Activated CD8-positive, alpha-beta memory T cell treated with anti-CD3 and anti-CD28 coated beads for 36 hours (primary cell): ENCODE results near the gene PSPC1. TPM values are rescaled to one million over a fixed set of nuclear protein-coding genes. Genes with fewer than 3 reads are reported as not detected.
"Not testable (repeated sequence)": the region's sequence is repeated elsewhere in the genome, so short reads cannot be mapped to it uniquely, and the experiment has no call there.

Experiments used
- CTCF ChIA-PET: fragments of 350-600 bp; sonication (Branson Sonifier 250); formaldehyde crosslinking; loops from one replicate; lab custom pipeline; 2021; ENCODE audit warnings: antibody characterized with exemption; lab: Charles Lee
- POLR2A ChIA-PET: fragments of 350-600 bp; sonication (Branson Sonifier 250); formaldehyde crosslinking; loops from one replicate; lab custom pipeline; 2021; ENCODE audit warnings: antibody characterized with exemption; lab: Charles Lee
- total RNA-seq, 2 experiments: library from RNA; stranded (reverse); gene quantifications; one replicate each; pipeline ENCODE4 v1.2.3, GENCODE V29; 2021

Gene PSPC1, protein sequence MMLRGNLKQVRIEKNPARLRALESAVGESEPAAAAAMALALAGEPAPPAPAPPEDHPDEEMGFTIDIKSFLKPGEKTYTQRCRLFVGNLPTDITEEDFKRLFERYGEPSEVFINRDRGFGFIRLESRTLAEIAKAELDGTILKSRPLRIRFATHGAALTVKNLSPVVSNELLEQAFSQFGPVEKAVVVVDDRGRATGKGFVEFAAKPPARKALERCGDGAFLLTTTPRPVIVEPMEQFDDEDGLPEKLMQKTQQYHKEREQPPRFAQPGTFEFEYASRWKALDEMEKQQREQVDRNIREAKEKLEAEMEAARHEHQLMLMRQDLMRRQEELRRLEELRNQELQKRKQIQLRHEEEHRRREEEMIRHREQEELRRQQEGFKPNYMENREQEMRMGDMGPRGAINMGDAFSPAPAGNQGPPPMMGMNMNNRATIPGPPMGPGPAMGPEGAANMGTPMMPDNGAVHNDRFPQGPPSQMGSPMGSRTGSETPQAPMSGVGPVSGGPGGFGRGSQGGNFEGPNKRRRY
- total RNA-seq = 10 to 100 TPM; 88.7 to 91.9 TPM

DNA sequence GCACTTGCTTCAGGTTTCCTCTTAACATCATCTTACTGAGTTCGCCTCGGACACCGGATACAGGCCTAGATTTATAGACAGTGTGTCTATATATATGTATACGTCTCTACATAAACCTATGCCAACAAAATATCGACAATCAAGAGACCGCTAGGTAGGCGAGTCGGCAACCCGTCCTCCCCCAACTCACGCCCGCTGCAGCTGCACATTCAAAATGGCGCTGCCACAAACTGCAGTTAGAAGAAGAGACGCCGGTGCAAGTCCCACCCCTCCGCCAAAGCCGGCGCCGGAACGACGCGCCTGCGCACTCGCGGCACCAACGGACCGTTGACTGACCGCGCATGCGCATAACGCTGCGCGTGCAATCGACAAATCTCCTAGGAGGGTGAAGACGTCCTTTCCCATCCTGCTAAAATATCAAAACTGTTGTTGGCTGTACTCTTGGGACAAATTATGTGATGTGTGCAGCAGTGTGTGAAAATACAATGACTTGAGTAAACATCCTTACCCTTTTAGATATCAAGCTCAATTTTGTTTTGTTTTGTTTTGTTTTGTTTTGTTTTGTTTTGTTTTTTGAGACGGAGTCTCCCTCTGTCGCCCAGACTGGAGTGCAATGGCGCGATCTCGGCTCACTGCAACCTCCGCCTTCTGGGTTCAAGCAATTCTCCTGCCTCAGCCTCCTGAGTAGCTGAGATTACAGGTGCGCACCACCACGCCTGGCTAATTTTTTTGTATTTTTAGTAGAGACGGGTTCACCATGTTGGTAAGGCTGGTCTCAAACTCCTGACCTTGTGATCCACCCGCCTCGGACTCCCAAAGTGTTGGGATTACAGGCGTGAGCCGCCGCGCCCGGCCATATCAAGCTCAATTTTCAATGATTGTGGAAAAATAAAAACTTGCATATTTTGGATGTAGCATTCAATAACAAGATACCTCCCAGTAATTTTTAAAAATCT, at the start of gene PSPC1:
PSPC1 (minus strand) TSS at position 219 of the 956 bp plus-strand sequence; CDS start at position 31, 188 bp downstream.
- POLR2A ChIA-PET = interaction anchor here (0.9 to 1.6 kb wide), 5 partner anchors 36 to 85 kb away, joined by 3 to 6 read pairs (median 5); partner anchors contain the start of gene ZMYM5
- CTCF ChIA-PET = not testable (repeated sequence)

- CTCF ChIA-PET = no interaction called here
- POLR2A ChIA-PET = no interaction called here
These were observed 39.9 kb upstream of the PSPC1 start for GRCh38 chr13:19822673-19823072.

DNA sequence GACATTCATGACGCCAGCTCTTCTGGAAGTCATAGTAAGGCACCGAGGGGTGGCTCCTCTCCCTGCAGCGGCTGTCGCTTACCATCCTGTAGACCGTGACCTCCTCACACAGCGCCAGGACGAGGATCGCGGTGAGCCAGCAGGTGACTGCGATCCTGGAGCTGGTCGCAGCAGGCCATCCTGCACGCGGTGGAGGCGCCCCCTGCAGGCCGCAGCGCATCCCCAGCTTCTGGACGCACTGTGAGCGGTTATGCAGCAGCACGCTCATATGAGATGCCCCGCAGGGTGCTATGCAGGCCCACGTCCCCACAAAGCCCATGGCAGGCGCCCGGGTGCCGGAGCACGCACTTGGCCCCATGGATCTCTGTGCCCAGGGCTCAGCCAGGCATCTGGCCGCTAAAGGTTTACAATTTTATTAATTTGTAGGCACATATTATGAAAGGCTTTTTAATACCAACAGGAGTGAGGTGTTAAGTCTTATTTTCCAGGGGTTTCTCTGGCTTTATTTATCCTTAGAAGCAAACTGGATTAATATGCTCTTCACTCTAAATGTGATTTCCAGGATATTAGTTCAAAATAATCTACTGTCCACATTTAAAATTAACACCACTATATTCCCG, 35.6 kb upstream of the PSPC1 start:
- ChIA-PET CTCF (interaction anchor here (0.7 to 1.6 kb wide), 3 partner anchors 11 to 145 kb away, joined by 3 read pairs; no protein-coding TSS in a partner anchor), POLR2A (no interaction called here)

DNA sequence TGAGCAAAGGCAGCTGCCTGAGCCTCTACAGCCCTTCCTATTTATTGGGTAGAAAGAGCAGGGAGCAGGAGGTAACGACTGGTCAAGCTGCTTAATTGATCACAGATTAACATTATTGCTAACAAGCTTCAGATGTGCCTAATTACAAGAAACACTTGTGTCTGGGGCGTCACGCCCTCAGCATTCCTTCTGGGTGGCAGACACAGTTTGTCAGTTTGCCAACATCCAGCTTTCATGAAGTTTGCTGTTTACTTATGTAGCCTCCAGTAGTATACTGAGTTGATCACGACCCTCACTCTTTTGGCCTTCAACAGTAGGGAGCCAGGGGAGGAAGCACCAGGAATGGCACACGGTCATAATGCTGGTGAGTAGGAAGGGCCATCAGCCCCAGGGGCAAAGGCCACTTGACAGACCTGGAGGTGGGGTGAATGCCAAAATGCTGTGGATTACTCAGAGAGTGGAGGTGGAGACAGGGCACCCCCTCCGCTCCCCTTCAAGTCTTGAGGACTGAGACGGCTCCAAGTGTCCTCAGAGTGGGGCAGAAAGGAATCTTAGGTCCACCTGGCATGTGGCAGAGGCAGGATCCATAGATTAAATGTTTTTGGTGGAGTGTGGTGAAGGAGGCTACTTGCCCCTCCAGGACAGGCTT, 34.9 kb upstream of the PSPC1 start:
- POLR2A ChIA-PET = interaction anchor here (0.7 kb wide), 1 partner anchor 98 kb away, joined by 6 read pairs; no protein-coding TSS in a partner anchor
- CTCF ChIA-PET = interaction anchor here (0.7 to 1.6 kb wide), 3 partner anchors 12 to 144 kb away, joined by 3 read pairs; no protein-coding TSS in a partner anchor

DNA sequence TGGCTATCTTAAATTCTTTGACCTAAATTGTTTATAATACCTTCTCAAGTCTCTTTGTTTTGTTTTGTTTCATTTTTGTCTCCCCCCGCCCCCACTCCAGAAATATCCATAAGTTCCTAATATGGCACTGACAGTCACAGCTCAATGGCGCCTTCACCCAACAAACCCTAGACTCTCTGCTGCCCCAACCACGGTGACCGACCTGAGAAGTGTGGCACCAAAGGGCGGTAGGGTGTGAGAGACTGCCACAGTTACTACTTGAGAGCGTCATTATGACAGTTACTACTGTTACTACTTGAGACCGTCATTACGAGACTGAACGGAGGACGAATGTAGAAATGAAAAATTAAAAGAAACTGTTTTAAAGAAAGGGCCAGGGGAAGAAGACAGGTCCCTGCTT, 34.4 kb upstream of the PSPC1 start:
- CTCF ChIA-PET = interaction anchor here (0.7 kb wide), 1 partner anchor 45 kb away, joined by 3 read pairs; no protein-coding TSS in a partner anchor
- POLR2A ChIA-PET = interaction anchor here (0.7 kb wide), 1 partner anchor 97 kb away, joined by 6 read pairs; no protein-coding TSS in a partner anchor

GRCh38 chr13:19815842-19816241, 33.1 kb upstream of the PSPC1 start:
- CTCF ChIA-PET = not testable (repeated sequence)

DNA sequence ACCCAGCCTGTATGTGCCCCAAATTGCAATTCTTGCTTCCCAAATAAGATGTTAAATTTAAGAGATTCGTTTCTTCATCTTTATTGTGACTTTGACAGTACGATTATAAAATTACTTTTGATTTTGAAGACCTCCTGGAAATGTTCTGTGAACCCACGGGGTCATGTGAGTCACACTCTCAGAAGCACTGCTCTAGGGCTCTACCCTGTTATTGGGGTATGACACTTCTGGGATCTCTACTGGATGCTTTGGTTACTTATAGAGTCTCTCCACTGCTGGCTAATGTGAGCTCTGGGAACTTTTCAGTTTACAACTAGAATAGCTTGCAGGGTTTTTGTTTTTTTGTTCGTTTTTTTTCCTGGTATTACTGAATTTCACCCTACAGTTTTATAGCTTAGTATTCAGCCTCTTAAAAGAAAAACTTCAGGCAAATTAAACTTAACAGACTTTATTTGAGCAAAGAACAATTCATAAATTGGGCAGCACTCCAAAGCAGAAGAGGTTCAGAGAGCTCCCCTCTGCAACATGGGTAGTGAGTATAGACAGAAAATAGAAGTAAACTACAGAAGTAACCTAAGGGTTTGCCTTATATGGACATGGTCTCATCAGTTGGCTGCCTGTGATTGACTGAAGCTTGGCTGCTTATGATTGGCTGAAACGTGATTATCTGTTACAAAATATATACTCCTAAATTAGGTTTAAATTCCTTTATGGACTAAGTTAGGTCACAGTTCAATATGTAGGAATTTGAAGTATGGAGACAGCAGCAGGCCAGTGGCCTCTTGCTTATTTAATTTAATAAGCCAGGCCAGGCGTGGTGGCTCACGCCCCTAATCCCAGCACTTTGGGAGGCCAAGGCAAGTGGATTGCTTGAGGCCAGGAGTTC, 28.5 kb upstream of the PSPC1 start:
- CTCF ChIA-PET = interaction anchor here (0.7 kb wide), 1 partner anchor 117 kb away, joined by 5 read pairs; no protein-coding TSS in a partner anchor
- POLR2A ChIA-PET = no interaction called here

More at GRCh38 chr13:19815842-19816241, 33.1 kb upstream of the PSPC1 start:
- POLR2A ChIA-PET = not testable (repeated sequence)

DNA sequence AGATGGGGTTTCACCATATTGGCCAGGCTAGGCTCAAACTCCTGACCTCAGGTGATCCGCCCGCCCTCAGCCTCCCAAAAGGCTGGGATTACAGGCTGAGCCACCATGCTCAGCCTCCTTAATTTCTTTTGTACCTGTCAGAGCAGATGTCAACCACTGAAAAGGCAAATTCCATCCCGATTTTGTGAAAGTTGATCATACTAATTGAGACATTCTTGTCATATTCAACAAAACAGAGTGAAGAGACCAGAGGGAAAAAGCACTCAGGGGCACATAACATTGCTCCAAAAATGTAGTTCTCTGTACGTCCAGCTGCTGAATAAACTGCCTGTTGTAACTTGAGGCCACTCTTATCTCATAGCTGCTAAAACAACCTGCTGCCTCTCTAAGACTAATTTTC, 27.4 kb upstream of the PSPC1 start:
- POLR2A ChIA-PET = no interaction called here
- CTCF ChIA-PET = interaction anchor here (0.7 kb wide), 1 partner anchor 17 kb away, joined by 3 read pairs; no protein-coding TSS in a partner anchor

GRCh38 chr13:19805765-19806164, 23.0 kb upstream of the PSPC1 start:
- ChIA-PET CTCF (no interaction called here), POLR2A (no interaction called here)

DNA sequence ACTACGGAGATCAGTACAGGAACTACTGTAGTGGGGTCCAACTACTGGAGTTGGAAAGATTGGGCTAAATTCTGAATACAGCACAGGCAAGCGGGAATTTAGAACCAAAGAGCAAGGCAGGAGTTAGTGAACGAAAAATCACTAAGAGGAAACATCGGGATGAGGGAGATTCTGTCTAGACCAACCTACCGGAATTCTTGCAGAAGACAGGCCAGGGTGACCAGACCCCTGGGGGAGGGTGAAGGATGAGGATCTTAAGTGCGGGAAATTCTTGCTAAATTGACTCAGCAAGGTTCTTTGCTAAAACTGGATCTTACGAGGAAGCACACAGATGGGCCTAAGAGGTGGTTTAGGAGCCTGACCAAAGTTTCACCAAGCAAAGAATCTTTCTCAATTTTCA, 13.2 kb upstream of the PSPC1 start:
- ChIA-PET CTCF (no interaction called here), POLR2A (no interaction called here)

GRCh38 chr13:19794631-19795030, 11.9 kb upstream of the PSPC1 start:
- CTCF ChIA-PET = no interaction called here
- POLR2A ChIA-PET = no interaction called here

- POLR2A ChIA-PET = no interaction called here
These were observed 9.3 kb upstream of the PSPC1 start for GRCh38 chr13:19791953-19792537.

DNA sequence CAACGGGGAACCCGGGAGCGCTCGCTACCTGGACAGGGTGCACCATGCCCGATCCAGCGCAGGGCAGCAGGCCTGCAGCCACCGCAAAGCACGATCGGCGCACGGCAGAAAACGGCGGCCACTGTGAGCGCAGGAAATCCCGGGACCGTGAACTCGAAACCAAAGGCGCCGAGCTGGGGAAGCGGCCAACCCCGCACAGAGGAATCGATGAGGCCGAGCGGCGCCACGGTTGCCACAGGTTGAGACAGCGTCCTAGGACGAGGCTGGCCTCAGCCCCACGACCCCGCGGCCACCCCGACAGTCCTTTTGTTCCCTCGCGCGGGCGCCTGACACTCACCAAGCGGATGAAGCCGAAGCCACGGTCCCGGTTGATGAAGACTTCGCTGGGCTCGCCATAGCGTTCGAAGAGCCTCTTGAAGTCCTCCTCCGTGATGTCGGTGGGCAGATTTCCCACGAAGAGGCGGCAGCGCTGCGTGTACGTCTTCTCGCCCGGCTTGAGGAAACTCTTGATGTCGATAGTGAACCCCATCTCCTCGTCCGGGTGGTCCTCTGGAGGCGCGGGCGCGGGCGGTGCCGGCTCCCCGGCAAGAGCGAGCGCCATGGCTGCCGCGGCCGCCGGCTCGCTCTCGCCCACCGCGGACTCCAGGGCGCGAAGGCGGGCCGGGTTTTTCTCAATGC, 557 bp downstream of the PSPC1 start:
- POLR2A ChIA-PET = interaction anchor here (1.3 to 1.6 kb wide), 4 partner anchors 70 to 86 kb away, joined by 3 to 6 read pairs (median 5); partner anchors contain the start of gene ZMYM5
- CTCF ChIA-PET = no interaction called here

More at GRCh38 chr13:19791953-19792537, 9.3 kb upstream of the PSPC1 start:
- CTCF ChIA-PET = no interaction called here

DNA sequence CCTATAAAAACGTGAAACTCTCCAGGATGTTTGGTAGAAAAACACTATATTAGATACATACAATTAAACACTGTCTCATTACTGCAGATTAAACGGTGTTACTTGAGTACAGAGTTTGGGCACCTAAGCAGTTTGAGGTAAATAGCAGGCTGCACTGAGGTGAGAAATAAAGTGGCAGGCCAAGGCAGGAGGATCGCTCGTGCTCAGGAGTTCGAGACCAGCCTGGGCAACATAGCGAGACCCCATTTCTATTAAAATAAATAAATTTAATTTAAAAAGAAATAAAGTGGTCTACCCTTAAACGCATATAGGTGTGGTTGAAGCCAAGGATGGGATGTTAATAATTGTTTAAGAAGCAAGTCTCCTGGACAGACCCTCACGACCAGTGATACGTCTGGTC, 1.2 kb downstream of the PSPC1 start:
- POLR2A ChIA-PET = interaction anchor here (1.6 kb wide), 1 partner anchor 86 kb away, joined by 5 read pairs; no protein-coding TSS in a partner anchor

GRCh38 chr13:19780753-19781418, 1.9 kb downstream of the PSPC1 start:
- ChIA-PET POLR2A (interaction anchor here (0.6 kb wide), 1 partner anchor 69 kb away, joined by 5 read pairs; no protein-coding TSS in a partner anchor), CTCF (interaction anchor here (0.7 to 1.1 kb wide), 2 partner anchors 9 to 14 kb away, joined by 3 read pairs; no protein-coding TSS in a partner anchor)

More for the DNA sequence above, 1.2 kb downstream of the PSPC1 start:
- CTCF ChIA-PET = interaction anchor here (1.1 kb wide), 1 partner anchor 10 kb away, joined by 3 read pairs; no protein-coding TSS in a partner anchor
